Astrocyte (in vitro differentiated cells and primary cell): Measurements from ENCODE around the gene STARD8. TPM values are rescaled to one million over a fixed set of nuclear protein-coding genes. Genes with fewer than 3 reads are reported as not detected.
A peak's percentile ranks its signal among the peaks of the same experiment; 100 is the strongest.

Experiments used
- DNase-seq: peaks from one replicate; pipeline ENCODE4 v3.0.0-alpha.2; 2010; ENCODE audit warnings: low read depth
- FAIRE-seq: peaks from 2 replicates; lab custom pipeline; 2011; peaks lifted over from hg19 to GRCh38; lab: Jason Lieb, UNC
- H2AFZ ChIP-seq: 2 replicates; pipeline ENCODE4 v1.6.0; 2012; ENCODE audit warnings: low read depth, low read length, inconsistent platforms
- H3K27ac ChIP-seq: 2 replicates; pipeline ENCODE4 v1.5.1; 2011; ENCODE audit warnings: low read depth, low read length, inconsistent platforms
- H3K27me3 ChIP-seq: 2 replicates; pipeline ENCODE4 v1.6.0; 2011; ENCODE audit warnings: low read length, inconsistent platforms; ENCODE audit not compliant: insufficient read depth
- H3K36me3 ChIP-seq: 2 replicates; pipeline ENCODE4 v1.5.1; 2011; ENCODE audit warnings: low read length, inconsistent platforms; ENCODE audit not compliant: insufficient read depth
- H3K4me1 ChIP-seq: 2 replicates; pipeline ENCODE4 v1.5.1; 2011; ENCODE audit warnings: low read length, inconsistent platforms; ENCODE audit not compliant: insufficient read depth
- H3K4me2 ChIP-seq: 2 replicates; pipeline ENCODE4 v1.6.0; 2012; ENCODE audit warnings: low read length, inconsistent platforms
- H3K4me3 ChIP-seq: 2 replicates; pipeline ENCODE4 v1.5.1; 2011; ENCODE audit warnings: low read depth, mild to moderate bottlenecking, low read length, inconsistent platforms; ENCODE audit not compliant: insufficient read depth
- H3K79me2 ChIP-seq: 2 replicates; pipeline ENCODE4 v1.6.0; 2012; ENCODE audit warnings: mild to moderate bottlenecking, low read length, inconsistent platforms; ENCODE audit not compliant: insufficient read depth
- H3K9ac ChIP-seq: 2 replicates; pipeline ENCODE4 v1.6.0; 2012; ENCODE audit warnings: mild to moderate bottlenecking, low read length, inconsistent platforms
- H3K9me3 ChIP-seq: 2 replicates; pipeline ENCODE4 v1.5.1; 2012; ENCODE audit warnings: low read depth, mild to moderate bottlenecking, low read length, inconsistent platforms; ENCODE audit not compliant: insufficient read depth
- H4K20me1 ChIP-seq: 2 replicates; pipeline ENCODE4 v1.6.0; 2012; ENCODE audit warnings: low read length, inconsistent platforms; ENCODE audit not compliant: insufficient read depth
- H3K27ac Mint-ChIP-seq: one replicate; pipeline ENCODE4 v1.8.0; 2021; ENCODE audit warnings: mild to moderate bottlenecking, mixed read lengths; ENCODE audit not compliant: unreplicated experiment
- H3K27me3 Mint-ChIP-seq: one replicate; pipeline ENCODE4 v1.8.0; 2021; ENCODE audit warnings: low read depth, mixed read lengths; ENCODE audit not compliant: unreplicated experiment
- H3K36me3 Mint-ChIP-seq: one replicate; pipeline ENCODE4 v1.8.0; 2021; ENCODE audit warnings: low read depth, mixed read lengths; ENCODE audit not compliant: unreplicated experiment
- H3K4me1 Mint-ChIP-seq: one replicate; pipeline ENCODE4 v1.8.0; 2021; ENCODE audit warnings: low read depth, mixed read lengths; ENCODE audit not compliant: unreplicated experiment
- H3K4me3 Mint-ChIP-seq: one replicate; pipeline ENCODE4 v1.8.0; 2021; ENCODE audit warnings: mild to moderate bottlenecking, moderate library complexity, mixed read lengths; ENCODE audit not compliant: unreplicated experiment
- H3K9me3 Mint-ChIP-seq: one replicate; pipeline ENCODE4 v1.8.0; 2021; ENCODE audit warnings: mild to moderate bottlenecking, mixed read lengths; ENCODE audit not compliant: unreplicated experiment
- EZH2 ChIP-seq: IDR thresholded peaks from 2 replicates; pipeline ENCODE4 v1.6.1; 2012; ENCODE audit warnings: mild to moderate bottlenecking, low read length, inconsistent platforms; ENCODE audit not compliant: insufficient read depth
- total RNA-seq: library from RNA; stranded (reverse); gene quantifications from 2 replicates; pipeline ENCODE4 v1.2.1, GENCODE V29; 2021
- TF ChIP-seq, protein P1 (sequence below): IDR thresholded peaks from 2 replicates; pipeline ENCODE4 v1.5.1; 2011; ENCODE audit warnings: low read depth, mild to moderate bottlenecking, inconsistent platforms, low read length, moderate library complexity; ENCODE audit not compliant: insufficient read depth

The STARD8 gene
- total RNA-seq, 1 donor from 2014 or later: 1.3 TPM

DNA sequence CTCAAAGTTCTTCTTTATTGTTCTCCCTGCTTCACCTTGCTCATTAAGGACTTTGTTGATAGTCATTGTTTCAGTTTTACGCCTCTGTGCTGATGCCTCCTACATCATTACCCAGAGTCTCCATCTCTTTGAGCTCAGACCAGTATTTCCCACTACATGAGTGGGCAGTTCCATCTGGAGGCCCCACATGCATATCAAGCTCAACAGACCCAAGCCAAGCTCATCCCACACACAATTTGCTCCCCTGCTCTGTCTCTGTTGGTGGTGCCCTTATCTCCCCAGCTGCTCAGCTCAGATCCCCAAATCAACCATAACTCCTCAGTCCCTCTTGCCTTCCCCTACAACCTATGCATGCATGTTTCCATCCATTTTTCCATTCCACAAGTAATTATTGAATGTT lies 96.3 kb downstream of the STARD8 start:
- H3K27me3 Mint-ChIP-seq: peaks cover 2% of the 10 kb centered on the region
- no peak for DNase-seq
- no peaks in the 10 kb centered on the region for H3K36me3 Mint-ChIP-seq

DNA sequence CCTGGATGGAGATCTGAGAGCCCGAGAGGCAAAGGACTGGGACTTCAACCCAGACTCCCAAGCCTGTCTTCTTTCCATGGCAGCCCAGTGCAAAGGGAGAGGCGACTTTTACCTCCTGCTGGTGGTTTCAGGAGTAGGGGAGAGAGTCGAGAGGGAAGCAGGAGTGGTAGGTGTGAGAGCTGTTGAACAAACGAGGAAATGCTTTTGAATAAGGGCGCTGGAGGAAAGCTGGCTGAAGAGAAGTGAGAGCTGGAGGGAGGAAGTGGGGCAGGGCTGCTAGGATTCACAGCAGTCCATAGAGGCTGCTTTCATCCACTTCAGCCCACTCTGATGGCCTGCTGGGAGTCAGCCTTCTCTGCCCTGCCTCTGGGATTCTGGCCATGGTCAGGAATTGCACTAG lies 99.5 kb downstream of the STARD8 start:
- no peak overlapping the region for H3K4me3 ChIP-seq
- no peaks in the 10 kb centered on the region for H3K9me3 Mint-ChIP-seq
- H2AFZ ChIP-seq: no peak overlapping the region
- no peak overlapping the region for H3K27ac ChIP-seq
- no peak overlapping the region for H3K9ac ChIP-seq
- no peaks in the 10 kb centered on the region for H4K20me1 ChIP-seq
- no peak for FAIRE-seq
- no peaks in the 10 kb centered on the region for H3K4me1 ChIP-seq
- H3K9me3 ChIP-seq: no peaks in the 10 kb centered on the region
- peaks cover 2% of the 10 kb centered on the region for H3K27me3 Mint-ChIP-seq
- no peaks in the 10 kb centered on the region for H3K36me3 Mint-ChIP-seq
- no peak overlapping the region for H3K4me2 ChIP-seq
- H3K27ac Mint-ChIP-seq: no peak overlapping the region
- no peaks in the 10 kb centered on the region for H3K27me3 ChIP-seq
- no peak overlapping the region for H3K4me3 Mint-ChIP-seq
- no peaks in the 10 kb centered on the region for H3K4me1 Mint-ChIP-seq
- H3K36me3 ChIP-seq: no peaks in the 10 kb centered on the region
- DNase-seq: no peak
- TF ChIP-seq, protein P1, sequence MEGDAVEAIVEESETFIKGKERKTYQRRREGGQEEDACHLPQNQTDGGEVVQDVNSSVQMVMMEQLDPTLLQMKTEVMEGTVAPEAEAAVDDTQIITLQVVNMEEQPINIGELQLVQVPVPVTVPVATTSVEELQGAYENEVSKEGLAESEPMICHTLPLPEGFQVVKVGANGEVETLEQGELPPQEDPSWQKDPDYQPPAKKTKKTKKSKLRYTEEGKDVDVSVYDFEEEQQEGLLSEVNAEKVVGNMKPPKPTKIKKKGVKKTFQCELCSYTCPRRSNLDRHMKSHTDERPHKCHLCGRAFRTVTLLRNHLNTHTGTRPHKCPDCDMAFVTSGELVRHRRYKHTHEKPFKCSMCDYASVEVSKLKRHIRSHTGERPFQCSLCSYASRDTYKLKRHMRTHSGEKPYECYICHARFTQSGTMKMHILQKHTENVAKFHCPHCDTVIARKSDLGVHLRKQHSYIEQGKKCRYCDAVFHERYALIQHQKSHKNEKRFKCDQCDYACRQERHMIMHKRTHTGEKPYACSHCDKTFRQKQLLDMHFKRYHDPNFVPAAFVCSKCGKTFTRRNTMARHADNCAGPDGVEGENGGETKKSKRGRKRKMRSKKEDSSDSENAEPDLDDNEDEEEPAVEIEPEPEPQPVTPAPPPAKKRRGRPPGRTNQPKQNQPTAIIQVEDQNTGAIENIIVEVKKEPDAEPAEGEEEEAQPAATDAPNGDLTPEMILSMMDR: no peak
- no peak for TF ChIP-seq EZH2
- no peaks in the 10 kb centered on the region for H3K79me2 ChIP-seq

More for the DNA sequence above, 96.3 kb downstream of the STARD8 start:
- H3K79me2 ChIP-seq: no peaks in the 10 kb centered on the region
- no peak overlapping the region for H3K4me3 Mint-ChIP-seq
- H4K20me1 ChIP-seq: no peaks in the 10 kb centered on the region
- no peak overlapping the region for H3K27ac Mint-ChIP-seq
- H3K36me3 ChIP-seq: no peaks in the 10 kb centered on the region
- TF ChIP-seq EZH2: no peak
- TF ChIP-seq, protein P1: no peak
- no peaks in the 10 kb centered on the region for H3K4me1 ChIP-seq
- no peaks in the 10 kb centered on the region for H3K9me3 ChIP-seq
- H3K9me3 Mint-ChIP-seq: no peaks in the 10 kb centered on the region
- H3K27me3 ChIP-seq: no peaks in the 10 kb centered on the region
- H3K4me2 ChIP-seq: no peak overlapping the region
- no peak for FAIRE-seq
- no peak overlapping the region for H3K9ac ChIP-seq
- no peaks in the 10 kb centered on the region for H3K4me1 Mint-ChIP-seq
- H2AFZ ChIP-seq: no peak overlapping the region
- H3K4me3 ChIP-seq: no peak overlapping the region
- H3K27ac ChIP-seq: no peak overlapping the region

DNA sequence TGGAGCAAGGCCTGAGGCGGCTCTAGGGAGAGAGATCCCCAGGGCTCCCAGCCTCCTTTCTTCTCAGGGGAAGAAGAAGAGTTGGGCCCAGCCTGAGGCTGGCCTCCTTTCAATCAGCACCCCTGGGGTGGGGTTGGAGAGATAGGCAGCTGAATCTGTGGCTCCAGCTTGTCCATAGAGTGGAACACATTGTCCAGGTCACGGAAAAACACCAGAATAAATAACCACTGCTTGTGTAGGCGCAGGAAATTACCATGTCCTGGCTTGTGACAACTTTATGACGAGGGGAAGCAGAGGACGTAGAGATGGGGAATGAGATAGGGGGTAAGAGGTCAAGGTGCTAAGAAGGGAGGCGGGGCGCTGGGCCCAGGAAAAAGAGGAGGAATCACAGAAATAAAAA lies 100.6 kb downstream of the STARD8 start:
- H3K36me3 Mint-ChIP-seq: no peaks in the 10 kb centered on the region
- peaks cover 2% of the 10 kb centered on the region for H3K27me3 Mint-ChIP-seq
- Histone ChIP-seq H3K9ac (no peak overlapping the region), H3K4me1 (no peaks in the 10 kb centered on the region), H3K79me2 (no peaks in the 10 kb centered on the region), H4K20me1 (no peaks in the 10 kb centered on the region), H3K27ac (no peak overlapping the region), H2AFZ (no peak overlapping the region), H3K36me3 (no peaks in the 10 kb centered on the region), H3K27me3 (no peaks in the 10 kb centered on the region), H3K9me3 (no peaks in the 10 kb centered on the region), H3K4me3 (no peak overlapping the region), H3K4me2 (no peak overlapping the region)
- no peak for DNase-seq
- H3K4me1 Mint-ChIP-seq: no peaks in the 10 kb centered on the region
- no peak overlapping the region for H3K27ac Mint-ChIP-seq
- H3K9me3 Mint-ChIP-seq: no peaks in the 10 kb centered on the region
- TF ChIP-seq, protein P1: no peak
- TF ChIP-seq EZH2: no peak
- H3K4me3 Mint-ChIP-seq: no peak overlapping the region
- peak; percentile 20 for FAIRE-seq
